GM18511 (cell line): ENCODE results near the gene LCN6.
"Not testable (repeated sequence)": the region's sequence is repeated elsewhere in the genome, so short reads cannot be mapped to it uniquely, and the experiment has no call there.

Source experiments
- ATAC-seq: cut with Tn5 transposase; IDR thresholded peaks from one replicate; pipeline ENCODE4 v1.9.1; 2021; ENCODE audit warnings: mild to moderate bottlenecking, moderate library complexity; ENCODE audit not compliant: unreplicated experiment

LCN6 gene

GRCh38 chr9:136712690-136713544, 35.4 kb downstream of the LCN6 start:
- ATAC-seq = no peak

- ATAC-seq = no peak
These were observed 36.3 kb downstream of the LCN6 start, which contains the start of gene DIPK1B for GRCh38 chr9:136711751-136712689. Gene DIPK1B, plus strand, starts transcription at chr9:136712572. Its CDS starts 94 bp downstream, at chr9:136712666.

GRCh38 chr9:136711219-136711648, 37.1 kb downstream of the LCN6 start:
- not testable (repeated sequence) for ATAC-seq

- ATAC-seq = no peak
These were observed 37.8 kb downstream of the LCN6 start for GRCh38 chr9:136710543-136710942.

GRCh38 chr9:136709454-136710109, 38.7 kb downstream of the LCN6 start:
- no peak for ATAC-seq

GRCh38 chr9:136707849-136708517, 40.3 kb downstream of the LCN6 start:
- no peak for ATAC-seq

- no peak for ATAC-seq
These were observed 41.3 kb downstream of the LCN6 start for GRCh38 chr9:136707011-136707410.

- no peak for ATAC-seq
These were observed 42.8 kb downstream of the LCN6 start for GRCh38 chr9:136705564-136705963.

GRCh38 chr9:136704741-136705140, 43.6 kb downstream of the LCN6 start:
- ATAC-seq = not testable (repeated sequence)

- no peak for ATAC-seq
These were observed 45.0 kb downstream of the LCN6 start for GRCh38 chr9:136703276-136703860.

- peak; percentile 15 for ATAC-seq
These were observed 46.7 kb downstream of the LCN6 start for GRCh38 chr9:136701668-136702053.

- ATAC-seq = peak; percentile 73
These were observed 47.2 kb downstream of the LCN6 start for GRCh38 chr9:136700959-136701667.

GRCh38 chr9:136700304-136700703, 48.0 kb downstream of the LCN6 start:
- no peak for ATAC-seq

GRCh38 chr9:136698635-136699246, 49.6 kb downstream of the LCN6 start:
- ATAC-seq = no peak

GRCh38 chr9:136697821-136698526, 50.4 kb downstream of the LCN6 start:
- no peak for ATAC-seq

GRCh38 chr9:136697146-136697820, 51.0 kb downstream of the LCN6 start:
- ATAC-seq = no peak

GRCh38 chr9:136696502-136696901, 51.8 kb downstream of the LCN6 start:
- no peak for ATAC-seq

- no peak for ATAC-seq
These were observed 52.4 kb downstream of the LCN6 start for GRCh38 chr9:136695955-136696354.
